ENCODE results near the gene PLAU. TPM values are rescaled to one million over a fixed set of nuclear protein-coding genes. Genes with fewer than 3 reads are reported as not detected.

The PLAU gene
- total RNA-seq, 1 experiment from 2014 or later, result 1,582 TPM

- Histone ChIP-seq H4K20me1 (ENCODE audit: low read length) (no peaks in the 10 kb centered on the region), H2AFZ (ENCODE audit: low read length) (peak overlapping the region; percentile 1; the same call in 1 of the 2 replicates), H3K4me1 (ENCODE audit: insufficient read depth, low read length) (peaks cover 75% of the 10 kb centered on the region), H3K27me3 (ENCODE audit: low read length) (no peaks in the 10 kb centered on the region), H3K4me3 (ENCODE audit: low read length) (no peak overlapping the region), H3K9me3 (ENCODE audit: low read length) (no peaks in the 10 kb centered on the region), H3K36me3 (ENCODE audit: low read depth, low read length) (no peaks in the 10 kb centered on the region), H3K9me2 (replicated peaks; ENCODE audit: low read length) (0 out of 2 replicates have a peak, but pooled peaks cover 4% of the 10 kb centered on the region), H3K9ac (ENCODE audit: low read length) (no peak overlapping the region), H3K27ac (ENCODE audit: low read length) (peak overlapping the region; percentile 60), H3K4me2 (ENCODE audit: low read length) (peak overlapping the region; percentile 18), H3K79me2 (ENCODE audit: low read length) (no peaks in the 10 kb centered on the region), H3F3A (ENCODE audit: low read length, unreplicated experiment) (peaks cover 33% of the 10 kb centered on the region)
- DNase-seq (peak; percentile 99), ATAC-seq (peak; percentile 5)
- TF ChIP-seq EZH2phosphoT487 (IDR thresholded peaks at IDR 0.05; ENCODE audit: borderline replicate concordance, low read length), result no peak
- no peak for TF ChIP-seq EZH2 (IDR thresholded peaks at IDR 0.05; ENCODE audit: low read length, unreplicated experiment)
- TF ChIP-seq CTCF (conservative IDR thresholded peaks at IDR 0.05; ENCODE audit: low read depth, low read length), result no peak
- ChIA-PET CTCF (interaction anchor here (0.6 to 1.5 kb wide), 2 partner anchors 45 to 48 kb away, joined by 5 to 8 read pairs; no protein-coding TSS in a partner anchor), POLR2A (ENCODE audit: unreplicated experiment) (interaction anchor here (0.5 to 0.7 kb wide), 3 partner anchors 17 to 1319 kb away, joined by 4 to 9 read pairs (median 4); no protein-coding TSS in a partner anchor)
- no TSS peak for BruUV-seq (replicated peaks)
- intact Hi-C loops (cut with micrococcal nuclease), result loop anchor here (10.0 kb wide), 1 partner anchor 1032 kb away; no protein-coding TSS in a partner anchor
These were observed 18.5 kb upstream of the PLAU start for GRCh38 chr10:73892310-73893030.

GRCh38 chr10:73893426-73893825 lies 17.5 kb upstream of the PLAU start:
- ChIA-PET POLR2A (ENCODE audit: unreplicated experiment) (interaction anchor here (0.6 to 1.5 kb wide), 2 partner anchors 14 to 26 kb away, joined by 5 to 12 read pairs; no protein-coding TSS in a partner anchor), CTCF (interaction anchor here (1.3 to 1.9 kb wide), 3 partner anchors 13 to 48 kb away, joined by 4 to 13 read pairs (median 8); no protein-coding TSS in a partner anchor)
- no peak overlapping the region for H3K9ac ChIP-seq (ENCODE audit: low read length)
- no peak overlapping the region for H2AFZ ChIP-seq (ENCODE audit: low read length)
- H3K36me3 ChIP-seq (ENCODE audit: low read depth, low read length), result no peaks in the 10 kb centered on the region
- H4K20me1 ChIP-seq (ENCODE audit: low read length), result no peaks in the 10 kb centered on the region
- TF ChIP-seq EZH2phosphoT487 (IDR thresholded peaks at IDR 0.05; ENCODE audit: borderline replicate concordance, low read length), result no peak
- TF ChIP-seq CTCF (conservative IDR thresholded peaks at IDR 0.05; ENCODE audit: low read depth, low read length), result no peak
- no peak for TF ChIP-seq EZH2 (IDR thresholded peaks at IDR 0.05; ENCODE audit: low read length, unreplicated experiment)
- H3F3A ChIP-seq (ENCODE audit: low read length, unreplicated experiment), result peaks cover 31% of the 10 kb centered on the region
- intact Hi-C loops (cut with micrococcal nuclease), result loop anchor here (10.0 kb wide), 1 partner anchor 1031 kb away; no protein-coding TSS in a partner anchor
- H3K9me2 ChIP-seq (replicated peaks; ENCODE audit: low read length), result 0 out of 2 replicates have a peak, but pooled peaks cover 4% of the 10 kb centered on the region
- peak overlapping the region; percentile 18 for H3K4me2 ChIP-seq (ENCODE audit: low read length)
- no peaks in the 10 kb centered on the region for H3K79me2 ChIP-seq (ENCODE audit: low read length)
- DNase-seq (peak; percentile 63), ATAC-seq (no peak)
- H3K4me1 ChIP-seq (ENCODE audit: insufficient read depth, low read length), result peaks cover 75% of the 10 kb centered on the region
- H3K9me3 ChIP-seq (ENCODE audit: low read length), result no peaks in the 10 kb centered on the region
- no peaks in the 10 kb centered on the region for H3K27me3 ChIP-seq (ENCODE audit: low read length)
- no TSS peak for BruUV-seq (replicated peaks)
- H3K27ac ChIP-seq (ENCODE audit: low read length), result peak overlapping the region; percentile 60
- no peak overlapping the region for H3K4me3 ChIP-seq (ENCODE audit: low read length)
